C4-2B (cell line): Measurements from ENCODE around the gene PIK3AP1.
"Not testable (repeated sequence)": the region's sequence is repeated elsewhere in the genome, so short reads cannot be mapped to it uniquely, and the experiment has no call there.

ENCODE experiments used
- H3K27ac ChIP-seq: fragments of 450-650 bp; 2 replicates; pipeline ENCODE4 v1.5.1; 2017
- ZFX ChIP-seq: fragments of 450-650 bp; IDR thresholded peaks from 2 replicates; pipeline ENCODE4 v1.6.1; 2017
- TF ChIP-seq, protein P1 (sequence below): fragments of 450-650 bp; conservative IDR thresholded peaks from 2 replicates; pipeline ENCODE4 v1.5.1; 2017; ENCODE audit warnings: mild to moderate bottlenecking

The PIK3AP1 gene

DNA sequence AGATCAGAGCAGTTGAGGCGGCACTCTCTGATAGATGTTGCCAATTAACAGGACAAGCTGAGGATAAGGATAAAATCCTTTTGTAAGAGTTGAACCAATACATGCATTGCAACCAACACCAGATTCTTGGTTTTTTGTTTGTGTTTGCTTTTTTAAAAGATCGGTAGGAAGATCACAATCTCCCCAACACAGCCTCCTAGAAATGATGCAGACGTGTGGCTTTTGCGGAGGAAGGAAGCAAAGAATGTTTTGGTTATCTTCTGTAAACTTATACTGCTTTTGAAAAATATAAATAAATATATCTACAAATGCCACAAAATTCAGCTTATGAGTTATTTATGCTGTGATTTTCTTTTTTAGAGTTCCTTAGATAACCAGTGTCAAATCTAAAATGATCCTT is 35.5 kb downstream of the PIK3AP1 start:
- H3K27ac ChIP-seq: no peak overlapping the region

DNA sequence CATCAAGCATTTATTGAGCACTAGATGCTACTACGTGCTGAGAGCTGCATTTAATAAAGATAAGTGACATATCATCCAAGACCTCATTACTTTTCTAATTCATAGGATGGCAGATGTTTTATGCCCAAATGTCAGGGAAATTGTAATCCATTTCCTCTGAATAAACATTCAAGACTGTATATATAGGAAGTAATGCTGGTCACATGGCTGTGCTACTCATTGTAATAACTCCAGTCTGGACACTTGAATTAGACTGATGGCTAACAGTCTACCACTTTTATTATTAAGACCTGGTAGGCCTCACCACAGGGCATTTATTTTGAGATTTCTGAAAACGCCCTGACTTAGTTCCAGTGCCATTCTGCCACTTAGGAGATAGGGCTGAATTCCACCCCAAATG is 36.6 kb downstream of the PIK3AP1 start:
- H3K27ac ChIP-seq: no peak overlapping the region
- TF ChIP-seq ZFX: no peak
- TF ChIP-seq, protein P1, sequence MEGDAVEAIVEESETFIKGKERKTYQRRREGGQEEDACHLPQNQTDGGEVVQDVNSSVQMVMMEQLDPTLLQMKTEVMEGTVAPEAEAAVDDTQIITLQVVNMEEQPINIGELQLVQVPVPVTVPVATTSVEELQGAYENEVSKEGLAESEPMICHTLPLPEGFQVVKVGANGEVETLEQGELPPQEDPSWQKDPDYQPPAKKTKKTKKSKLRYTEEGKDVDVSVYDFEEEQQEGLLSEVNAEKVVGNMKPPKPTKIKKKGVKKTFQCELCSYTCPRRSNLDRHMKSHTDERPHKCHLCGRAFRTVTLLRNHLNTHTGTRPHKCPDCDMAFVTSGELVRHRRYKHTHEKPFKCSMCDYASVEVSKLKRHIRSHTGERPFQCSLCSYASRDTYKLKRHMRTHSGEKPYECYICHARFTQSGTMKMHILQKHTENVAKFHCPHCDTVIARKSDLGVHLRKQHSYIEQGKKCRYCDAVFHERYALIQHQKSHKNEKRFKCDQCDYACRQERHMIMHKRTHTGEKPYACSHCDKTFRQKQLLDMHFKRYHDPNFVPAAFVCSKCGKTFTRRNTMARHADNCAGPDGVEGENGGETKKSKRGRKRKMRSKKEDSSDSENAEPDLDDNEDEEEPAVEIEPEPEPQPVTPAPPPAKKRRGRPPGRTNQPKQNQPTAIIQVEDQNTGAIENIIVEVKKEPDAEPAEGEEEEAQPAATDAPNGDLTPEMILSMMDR: no peak

More for the DNA sequence above, 35.5 kb downstream of the PIK3AP1 start:
- TF ChIP-seq, protein P1: no peak
- TF ChIP-seq ZFX: no peak

DNA sequence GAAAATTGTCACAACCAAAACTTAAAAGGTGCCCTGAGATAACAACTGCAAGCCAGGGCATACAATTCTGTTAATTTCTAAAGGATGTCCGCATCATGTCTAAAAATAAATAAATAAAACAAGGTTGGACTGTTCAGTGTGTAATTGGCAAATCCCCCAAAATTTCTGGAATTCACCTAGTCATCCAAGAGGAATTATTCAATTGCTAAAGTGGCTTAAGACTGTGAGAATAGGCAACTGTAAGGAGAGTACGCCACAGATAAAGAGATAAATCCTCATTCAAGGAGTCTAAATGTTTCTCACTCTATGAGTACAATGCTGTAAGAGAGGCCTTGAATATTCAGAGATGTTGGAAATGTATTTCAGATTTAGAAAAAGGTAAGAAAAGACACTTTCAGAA is 37.2 kb downstream of the PIK3AP1 start:
- no peak overlapping the region for H3K27ac ChIP-seq
- TF ChIP-seq, protein P1: no peak
- no peak for TF ChIP-seq ZFX

DNA sequence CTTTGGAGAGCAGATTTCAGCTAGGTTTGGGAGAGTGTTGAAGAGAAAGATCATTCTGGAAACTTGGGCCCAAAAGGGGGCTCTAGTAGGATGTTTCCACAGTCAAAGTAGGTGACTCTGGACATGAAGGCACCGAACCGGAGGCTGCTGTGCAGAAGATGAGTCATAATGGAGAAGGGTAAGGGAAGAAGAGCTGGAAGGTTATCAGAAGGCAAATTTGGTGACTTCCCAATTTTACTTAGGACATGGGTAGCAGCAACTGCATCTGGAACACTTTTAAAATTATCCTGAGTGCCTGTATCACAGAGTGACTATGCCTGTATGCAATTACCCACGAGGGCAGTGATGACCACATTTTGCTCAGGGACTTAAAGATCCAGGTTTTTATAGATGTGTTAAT is 38.8 kb downstream of the PIK3AP1 start:
- TF ChIP-seq, protein P1: no peak
- TF ChIP-seq ZFX: no peak
- H3K27ac ChIP-seq: no peak overlapping the region

DNA sequence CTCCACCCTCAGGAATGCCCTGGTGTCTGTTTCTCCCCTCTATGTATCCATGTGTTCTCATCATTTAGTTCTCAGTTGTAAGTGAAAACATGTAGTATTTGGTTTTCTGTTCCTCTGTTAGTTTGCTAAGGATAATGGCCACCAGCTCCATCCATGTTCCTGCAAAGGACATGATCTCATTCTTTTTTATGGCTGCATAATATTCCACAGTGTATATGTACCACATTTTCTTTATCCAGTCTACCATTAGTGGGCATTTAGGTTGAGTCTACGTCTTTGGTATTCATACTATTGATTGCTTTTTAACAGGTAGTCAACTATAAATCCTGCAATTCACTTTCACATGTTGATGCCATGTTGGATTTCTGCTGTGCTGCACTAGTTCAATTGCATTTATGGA is 39.9 kb downstream of the PIK3AP1 start:
- not testable (repeated sequence) for H3K27ac ChIP-seq

DNA sequence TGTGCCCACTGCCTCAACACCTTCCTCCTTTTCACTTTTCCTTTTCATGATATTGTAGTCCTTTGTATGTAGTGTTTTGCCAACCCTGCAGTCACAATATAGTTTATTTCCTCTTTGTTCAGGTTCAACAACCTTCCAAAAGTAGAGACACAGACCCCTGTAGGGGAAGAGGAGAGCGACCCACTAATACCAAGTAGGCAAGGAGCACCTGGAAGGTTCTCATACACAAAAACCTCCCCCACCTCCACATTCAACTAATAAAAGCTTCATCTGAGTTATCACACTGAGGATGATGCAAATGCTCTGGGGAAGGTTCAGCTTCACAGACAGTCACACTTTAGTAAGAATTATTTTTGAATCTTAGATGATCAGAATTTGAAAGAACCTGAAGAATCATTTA is 41.6 kb downstream of the PIK3AP1 start:
- H3K27ac ChIP-seq: no peak overlapping the region
- TF ChIP-seq ZFX: no peak

DNA sequence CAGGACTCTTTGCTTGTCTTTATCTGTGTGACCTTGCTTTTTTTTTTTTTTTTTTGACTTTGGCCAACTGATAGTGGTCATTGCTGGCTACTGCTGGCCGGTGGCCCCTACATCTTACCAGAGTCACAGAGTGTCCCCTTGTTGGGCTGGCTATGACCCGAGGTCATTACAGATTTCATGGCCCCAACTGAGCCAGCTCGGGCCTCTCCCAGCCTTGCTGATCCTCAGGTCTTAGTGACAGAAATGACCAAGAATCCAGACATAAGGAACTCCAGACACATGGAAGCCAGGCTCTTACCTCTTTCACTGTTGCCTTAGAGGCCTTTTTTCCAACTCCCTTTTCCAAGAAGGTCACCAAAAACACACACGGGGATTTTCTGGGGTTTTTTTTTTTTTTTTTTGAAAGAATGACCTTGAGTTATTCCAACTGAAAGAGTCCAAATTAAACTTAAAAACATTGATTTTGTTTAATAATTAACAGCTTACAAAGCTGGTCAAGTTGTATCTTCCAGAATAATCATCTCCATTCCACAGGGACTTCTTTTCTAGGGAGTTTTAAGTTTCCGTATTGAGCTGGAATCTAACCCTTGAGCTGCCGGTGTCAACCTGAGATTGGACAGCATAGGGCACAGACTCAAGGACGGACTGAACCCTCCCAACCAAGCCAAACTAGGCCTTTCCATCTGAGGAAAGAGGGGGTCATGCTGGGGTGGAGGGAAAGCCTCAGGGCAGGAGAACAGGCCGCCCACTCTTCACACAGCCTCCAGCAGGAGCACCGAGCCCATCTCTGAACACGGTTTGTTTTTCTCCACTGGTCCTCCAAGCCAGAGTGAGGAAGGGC is 43.8 kb downstream of the PIK3AP1 start:
- H3K27ac ChIP-seq: peak overlapping the region; percentile 25
- TF ChIP-seq, protein P1: no peak
- no peak for TF ChIP-seq ZFX

DNA sequence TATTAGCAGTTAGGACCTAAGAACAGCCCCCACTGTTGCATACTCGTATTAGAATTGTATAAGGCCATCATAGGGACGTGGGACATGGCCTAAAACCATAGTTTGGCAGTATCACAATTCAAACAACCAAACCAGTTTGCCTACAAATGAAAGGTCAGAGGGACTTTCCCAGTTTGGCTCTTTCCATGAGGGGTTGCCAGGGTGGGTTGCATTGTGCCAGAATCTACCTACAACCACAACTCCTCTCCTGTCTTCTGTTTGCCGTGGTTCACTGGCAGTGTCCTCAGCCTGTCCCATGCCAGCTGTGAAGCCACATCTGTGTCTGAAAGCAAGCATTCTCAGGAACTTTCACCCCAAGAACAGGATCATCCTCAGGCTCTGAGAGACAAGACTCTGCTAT is 44.5 kb downstream of the PIK3AP1 start:
- TF ChIP-seq, protein P1: no peak
- no peak for TF ChIP-seq ZFX
- H3K27ac ChIP-seq: peak overlapping the region; percentile 25
